ENCODE measurements around the gene PPP6R2. TPM values are rescaled to one million over a fixed set of nuclear protein-coding genes. Genes with fewer than 3 reads are reported as not detected.

Gene PPP6R2
- polyA plus RNA-seq, 2 of the 4 experiments (the other 2 are of a cell fraction), result 9.6 to 14.7 TPM

- TF ChIP-seq, protein P1, sequence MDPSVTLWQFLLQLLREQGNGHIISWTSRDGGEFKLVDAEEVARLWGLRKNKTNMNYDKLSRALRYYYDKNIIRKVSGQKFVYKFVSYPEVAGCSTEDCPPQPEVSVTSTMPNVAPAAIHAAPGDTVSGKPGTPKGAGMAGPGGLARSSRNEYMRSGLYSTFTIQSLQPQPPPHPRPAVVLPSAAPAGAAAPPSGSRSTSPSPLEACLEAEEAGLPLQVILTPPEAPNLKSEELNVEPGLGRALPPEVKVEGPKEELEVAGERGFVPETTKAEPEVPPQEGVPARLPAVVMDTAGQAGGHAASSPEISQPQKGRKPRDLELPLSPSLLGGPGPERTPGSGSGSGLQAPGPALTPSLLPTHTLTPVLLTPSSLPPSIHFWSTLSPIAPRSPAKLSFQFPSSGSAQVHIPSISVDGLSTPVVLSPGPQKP (IDR thresholded peaks at IDR 0.05; ENCODE audit: low read depth, low read length), result no peak
- TF ChIP-seq HOXB13 (CRISPR knock-in tag; IDR thresholded peaks at IDR 0.05; ENCODE audit: low read depth) (no peak), TP53 (CRISPR knock-in tag; IDR thresholded peaks at IDR 0.05) (no peak), MAFK (IDR thresholded peaks at IDR 0.05; ENCODE audit: partially characterized antibody) (no peak), EHMT2 (IDR thresholded peaks at IDR 0.05; ENCODE audit: low read depth) (no peak), EHF (CRISPR knock-in tag; IDR thresholded peaks at IDR 0.05) (no peak)
- TF ChIP-seq, protein P2, sequence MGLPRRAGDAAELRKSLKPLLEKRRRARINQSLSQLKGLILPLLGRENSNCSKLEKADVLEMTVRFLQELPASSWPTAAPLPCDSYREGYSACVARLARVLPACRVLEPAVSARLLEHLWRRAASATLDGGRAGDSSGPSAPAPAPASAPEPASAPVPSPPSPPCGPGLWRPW (IDR thresholded peaks at IDR 0.05), result no peak
Observed at GRCh38 chr22:50476868-50477267, 133.7 kb downstream of the PPP6R2 start (continued).

DNA sequence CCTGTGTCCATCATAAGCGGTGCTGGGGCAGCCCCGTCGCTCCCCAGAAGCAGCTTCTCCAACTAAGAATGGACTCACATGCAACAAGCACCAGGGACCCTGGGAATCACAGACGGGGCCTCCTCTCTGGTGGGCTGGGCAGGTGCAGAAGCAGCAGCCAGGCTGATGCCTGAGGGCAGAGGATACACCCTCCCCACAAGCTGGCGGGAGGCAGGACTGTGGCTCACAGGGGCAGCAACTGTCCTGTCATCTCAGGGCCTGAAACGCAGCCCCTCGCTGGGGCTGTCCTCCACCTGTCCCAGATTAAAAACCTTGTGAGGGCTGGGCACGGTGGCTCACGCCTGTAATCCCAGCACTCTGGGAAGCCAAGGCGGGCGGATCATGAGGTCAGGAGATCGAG is 134.8 kb downstream of the PPP6R2 start:
- H3K27ac ChIP-seq, result no peak overlapping the region
- peaks cover 9% of the 10 kb centered on the region; the same call in 1 of the 3 replicates for H3K4me1 ChIP-seq
- FAIRE-seq (no peak), DNase-seq (ENCODE audit: low read depth in 1 of 2, low spot score in 1 of 2) (no peak), ATAC-seq (no peak)
- H3K9me3 ChIP-seq, result no peaks in the 10 kb centered on the region
- ChIA-PET CTCF (no interaction called here), POLR2A (no interaction called here)
- no peak overlapping the region for H3K4me3 ChIP-seq
- no peak for TF ChIP-seq ZC3H11A (IDR thresholded peaks at IDR 0.05)
- no peak for TF ChIP-seq NPAS2 (CRISPR knock-in tag; IDR thresholded peaks at IDR 0.05; ENCODE audit: borderline replicate concordance)
- TF ChIP-seq, protein P3, sequence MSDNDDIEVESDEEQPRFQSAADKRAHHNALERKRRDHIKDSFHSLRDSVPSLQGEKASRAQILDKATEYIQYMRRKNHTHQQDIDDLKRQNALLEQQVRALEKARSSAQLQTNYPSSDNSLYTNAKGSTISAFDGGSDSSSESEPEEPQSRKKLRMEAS (IDR thresholded peaks at IDR 0.05), result no peak
- TF ChIP-seq RARB (CRISPR knock-in tag; IDR thresholded peaks at IDR 0.05), result no peak
- TF ChIP-seq FOXS1 (CRISPR knock-in tag; IDR thresholded peaks at IDR 0.05), result no peak
- TF ChIP-seq CBX2 (IDR thresholded peaks at IDR 0.05; ENCODE audit: borderline replicate concordance, low read depth), result no peak
- no peak for TF ChIP-seq CBX8 (IDR thresholded peaks at IDR 0.05)
- TF ChIP-seq CHD2 (IDR thresholded peaks at IDR 0.05; ENCODE audit: low read length, partially characterized antibody), result no peak
- TF ChIP-seq CEBPB (IDR thresholded peaks at IDR 0.05), result no peak
- TF ChIP-seq POLR2A (IDR thresholded peaks at IDR 0.05; ENCODE audit: low read length), result no peak
- TF ChIP-seq JUN (IDR thresholded peaks at IDR 0.05), result no peak
- TF ChIP-seq, protein P4, sequence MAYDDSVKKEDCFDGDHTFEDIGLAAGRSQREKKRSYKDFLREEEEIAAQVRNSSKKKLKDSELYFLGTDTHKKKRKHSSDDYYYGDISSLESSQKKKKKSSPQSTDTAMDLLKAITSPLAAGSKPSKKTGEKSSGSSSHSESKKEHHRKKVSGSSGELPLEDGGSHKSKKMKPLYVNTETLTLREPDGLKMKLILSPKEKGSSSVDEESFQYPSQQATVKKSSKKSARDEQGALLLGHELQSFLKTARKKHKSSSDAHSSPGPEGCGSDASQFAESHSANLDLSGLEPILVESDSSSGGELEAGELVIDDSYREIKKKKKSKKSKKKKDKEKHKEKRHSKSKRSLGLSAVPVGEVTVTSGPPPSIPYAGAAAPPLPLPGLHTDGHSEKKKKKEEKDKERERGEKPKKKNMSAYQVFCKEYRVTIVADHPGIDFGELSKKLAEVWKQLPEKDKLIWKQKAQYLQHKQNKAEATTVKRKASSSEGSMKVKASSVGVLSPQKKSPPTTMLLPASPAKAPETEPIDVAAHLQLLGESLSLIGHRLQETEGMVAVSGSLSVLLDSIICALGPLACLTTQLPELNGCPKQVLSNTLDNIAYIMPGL (CRISPR knock-in tag; IDR thresholded peaks at IDR 0.05; ENCODE audit: borderline replicate concordance), result no peak
- no peak for TF ChIP-seq CHD4 (IDR thresholded peaks at IDR 0.05; ENCODE audit: borderline replicate concordance)
- TF ChIP-seq BHLHE40 (IDR thresholded peaks at IDR 0.05; ENCODE audit: low read depth, low read length), result no peak
- TF ChIP-seq ZNF302 (CRISPR knock-in tag; IDR thresholded peaks at IDR 0.05), result no peak
- no peak for TF ChIP-seq HOXB13 (CRISPR knock-in tag; IDR thresholded peaks at IDR 0.05; ENCODE audit: low read depth)
- TF ChIP-seq EHMT2 (IDR thresholded peaks at IDR 0.05; ENCODE audit: low read depth), result no peak
- TF ChIP-seq, protein P5, sequence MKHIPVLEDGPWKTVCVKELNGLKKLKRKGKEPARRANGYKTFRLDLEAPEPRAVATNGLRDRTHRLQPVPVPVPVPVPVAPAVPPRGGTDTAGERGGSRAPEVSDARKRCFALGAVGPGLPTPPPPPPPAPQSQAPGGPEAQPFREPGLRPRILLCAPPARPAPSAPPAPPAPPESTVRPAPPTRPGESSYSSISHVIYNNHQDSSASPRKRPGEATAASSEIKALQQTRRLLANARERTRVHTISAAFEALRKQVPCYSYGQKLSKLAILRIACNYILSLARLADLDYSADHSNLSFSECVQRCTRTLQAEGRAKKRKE (CRISPR knock-in tag; IDR thresholded peaks at IDR 0.05; ENCODE audit: low read depth), result no peak
- no peak overlapping the region for H3K4me2 ChIP-seq
- WGBS (ENCODE audit: missing lambda C conversion rate), result 89% methylated on average over 8 of the region's 12 CpGs

GRCh38 chr22:50479721-50480120 is 136.6 kb downstream of the PPP6R2 start:
- DNase-seq (ENCODE audit: low read depth in 1 of 2, low spot score in 1 of 2) (no peak), FAIRE-seq (no peak), ATAC-seq (no peak)
- TF ChIP-seq TFCP2L1 (CRISPR knock-in tag; IDR thresholded peaks at IDR 0.05) (no peak), E2F6 (IDR thresholded peaks at IDR 0.05; ENCODE audit: borderline replicate concordance, low read depth) (no peak)
- no peak overlapping the region for H3K27ac ChIP-seq
- H3K4me3 ChIP-seq, result no peak overlapping the region
- 68% methylated on average over 10 of the region's 11 CpGs for WGBS (ENCODE audit: missing lambda C conversion rate)
- ChIA-PET POLR2A (no interaction called here), CTCF (interaction anchor here (0.7 kb wide), 1 partner anchor 55 kb away, joined by 3 read pairs; no protein-coding TSS in a partner anchor)
- no peak overlapping the region for H3K4me2 ChIP-seq
- H3K4me1 ChIP-seq, result peaks cover 12% of the 10 kb centered on the region; the same call in 2 of the 3 replicates
- H3K9me3 ChIP-seq, result no peaks in the 10 kb centered on the region

Data from A549 (cell line).